ENCODE results near the gene GUCA1C. TPM values are rescaled to one million over a fixed set of nuclear protein-coding genes. Genes with fewer than 3 reads are reported as not detected.

Gene GUCA1C
- total RNA-seq, 4 donors from 2014 or later, result not detected

DNA sequence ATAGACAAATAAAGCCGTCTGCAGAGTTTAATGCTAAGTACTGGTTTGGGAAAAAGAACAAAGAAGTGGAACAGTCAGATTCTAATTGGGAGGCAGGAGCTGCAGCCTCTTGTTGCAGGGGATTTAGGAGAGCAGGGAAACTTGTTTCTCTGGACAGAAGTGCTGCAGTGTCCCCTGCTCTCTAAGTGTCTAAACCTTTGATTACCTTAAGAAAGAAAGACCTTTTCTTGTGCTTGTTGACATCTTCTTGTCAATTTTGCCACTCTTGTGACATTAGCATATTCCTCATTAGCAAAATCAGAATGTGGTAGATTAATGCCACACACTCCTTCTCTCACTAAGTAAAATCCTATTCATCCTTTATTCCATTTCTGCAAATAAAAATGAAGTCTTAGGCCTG is 92.3 kb downstream of the GUCA1C start:
- Histone ChIP-seq H3K4me3 (replicated peaks in 1 of 3) (no peak overlapping the region), H3K4me1 (no peaks in the 10 kb centered on the region), H3K27ac (no peak overlapping the region), H3K36me3 (no peaks in the 10 kb centered on the region), H3K27me3 (no peaks in the 10 kb centered on the region), H3K9me3 (no peaks in the 10 kb centered on the region)
- intact Hi-C loops (cut with DNase I), result no loop called here
- 51 to 72% methylated on average over 1 of the region's 1 CpG for WGBS, 2 donors
- no peak for DNase-seq
- TF ChIP-seq POLR2A (IDR thresholded peaks at IDR 0.05), result no peak
- TF ChIP-seq, protein P1, sequence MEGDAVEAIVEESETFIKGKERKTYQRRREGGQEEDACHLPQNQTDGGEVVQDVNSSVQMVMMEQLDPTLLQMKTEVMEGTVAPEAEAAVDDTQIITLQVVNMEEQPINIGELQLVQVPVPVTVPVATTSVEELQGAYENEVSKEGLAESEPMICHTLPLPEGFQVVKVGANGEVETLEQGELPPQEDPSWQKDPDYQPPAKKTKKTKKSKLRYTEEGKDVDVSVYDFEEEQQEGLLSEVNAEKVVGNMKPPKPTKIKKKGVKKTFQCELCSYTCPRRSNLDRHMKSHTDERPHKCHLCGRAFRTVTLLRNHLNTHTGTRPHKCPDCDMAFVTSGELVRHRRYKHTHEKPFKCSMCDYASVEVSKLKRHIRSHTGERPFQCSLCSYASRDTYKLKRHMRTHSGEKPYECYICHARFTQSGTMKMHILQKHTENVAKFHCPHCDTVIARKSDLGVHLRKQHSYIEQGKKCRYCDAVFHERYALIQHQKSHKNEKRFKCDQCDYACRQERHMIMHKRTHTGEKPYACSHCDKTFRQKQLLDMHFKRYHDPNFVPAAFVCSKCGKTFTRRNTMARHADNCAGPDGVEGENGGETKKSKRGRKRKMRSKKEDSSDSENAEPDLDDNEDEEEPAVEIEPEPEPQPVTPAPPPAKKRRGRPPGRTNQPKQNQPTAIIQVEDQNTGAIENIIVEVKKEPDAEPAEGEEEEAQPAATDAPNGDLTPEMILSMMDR (IDR thresholded peaks at IDR 0.05), result no peak

Other genes with a start within 250 kb of the GUCA1C start
- gene RETNLB, start 196.5 kb downstream of the GUCA1C start, total RNA-seq, result not detected
- 1 to 10 TPM in 2 of 4 donors, under 1 TPM in 1, not detected in 1; 0.56 to 1.6 (median 1.3) TPM for gene TRAT1, start 131.1 kb downstream of the GUCA1C start, total RNA-seq
- under 1 TPM in 1 of 4 donors, not detected in 3; 0.13 TPM for gene MORC1, start 164.3 kb upstream of the GUCA1C start, total RNA-seq
- gene C3orf85, start 182.8 kb upstream of the GUCA1C start, total RNA-seq, result not detected

Measured in thyroid gland (tissue), 4 donors.